ENCODE measurements around the gene TCAF2. TPM values are rescaled to one million over a fixed set of nuclear protein-coding genes. Genes with fewer than 3 reads are reported as not detected.
"Not testable (repeated sequence)": the region's sequence is repeated elsewhere in the genome, so short reads cannot be mapped to it uniquely, and the experiment has no call there.

Gene TCAF2
- total RNA-seq, 2 donors from 2014 or later = 2.2 to 6.1 TPM

DNA sequence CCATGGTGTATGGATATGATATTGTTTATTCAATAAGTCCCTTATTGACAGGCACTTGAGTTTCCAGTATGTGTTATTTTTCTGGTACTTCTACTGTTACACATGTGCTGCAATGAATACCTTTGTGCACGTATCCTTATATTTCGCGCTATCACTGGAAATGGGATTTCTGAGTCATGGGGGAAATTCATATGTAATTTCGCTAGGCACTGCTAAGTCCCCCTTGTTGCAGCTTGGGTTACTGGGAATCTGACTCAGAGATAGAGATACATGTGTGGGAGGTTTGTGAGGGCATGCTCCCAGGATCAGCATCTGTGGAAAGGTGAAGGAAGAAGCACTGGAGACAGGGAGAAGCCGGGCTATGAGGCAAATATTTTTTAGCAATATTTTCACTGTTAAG lies 9.9 kb downstream of the TCAF2 start:
- not testable (repeated sequence) for H3K27me3 ChIP-seq (replicated peaks; ENCODE audit: insufficient read depth); H3K9me3 ChIP-seq; DNase-seq (ENCODE audit: low spot score); H3K4me3 ChIP-seq; H3K27ac ChIP-seq; H3K4me1 ChIP-seq (ENCODE audit: control insufficient read depth in 1 of 2, low read depth in 2 of 2); H3K36me3 ChIP-seq; ATAC-seq (ENCODE audit: insufficient number of reproducible peaks, low FRiP score, low read depth)

DNA sequence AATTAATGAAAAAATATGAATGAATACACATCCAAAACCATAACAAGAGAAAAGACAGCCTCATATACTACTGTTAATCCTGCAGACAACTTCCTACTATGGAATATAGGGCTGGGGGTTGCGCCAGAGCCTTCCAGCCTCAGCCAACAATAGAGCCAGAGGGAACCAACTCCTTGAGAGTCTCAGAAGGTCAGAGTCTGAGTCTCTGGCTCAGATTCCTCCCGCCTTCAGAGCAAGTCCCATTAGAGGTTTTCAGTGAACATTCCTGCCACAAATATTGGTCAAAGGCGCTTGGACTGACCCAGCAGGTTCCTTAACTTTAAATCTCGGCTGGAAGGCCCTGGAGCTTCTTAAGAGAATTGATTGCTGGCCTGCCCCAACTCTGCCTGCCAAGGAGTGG lies 11.7 kb downstream of the TCAF2 start:
- H3K9me3 ChIP-seq; DNase-seq (ENCODE audit: low spot score); H3K4me1 ChIP-seq (ENCODE audit: control insufficient read depth in 1 of 2, low read depth in 2 of 2); ATAC-seq (ENCODE audit: insufficient number of reproducible peaks, low FRiP score, low read depth); H3K4me3 ChIP-seq; H3K36me3 ChIP-seq; H3K27ac ChIP-seq; H3K27me3 ChIP-seq (replicated peaks; ENCODE audit: insufficient read depth): not testable (repeated sequence)

DNA sequence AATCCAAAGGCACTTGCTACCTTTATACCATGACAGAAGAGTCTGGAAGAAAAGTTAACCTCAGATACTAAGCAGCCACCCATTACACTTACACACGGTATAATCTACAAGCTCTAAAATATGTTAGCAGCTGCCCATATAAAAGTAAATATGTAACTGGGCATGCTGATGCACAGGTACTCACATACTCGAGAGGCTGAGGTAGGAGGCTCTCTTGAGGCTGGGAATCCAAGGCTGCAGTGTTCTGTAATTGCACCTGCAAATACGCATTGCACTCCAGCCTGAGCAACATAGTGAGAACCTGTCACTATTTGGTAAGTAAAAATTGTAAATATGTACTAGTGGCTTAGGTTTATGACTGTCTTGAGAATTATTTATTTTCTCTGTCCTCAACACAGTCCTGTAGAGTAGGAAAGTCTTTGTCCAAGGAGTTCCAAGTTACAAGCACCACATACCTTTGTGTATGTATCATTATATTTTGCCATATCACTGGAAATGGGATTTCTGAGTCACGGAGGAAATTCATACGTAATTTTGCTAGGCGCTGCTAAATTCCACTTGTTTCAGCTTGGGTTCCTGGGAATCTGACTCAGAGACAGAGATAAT lies 12.3 kb downstream of the TCAF2 start:
- H3K9me3 ChIP-seq; H3K27me3 ChIP-seq (replicated peaks; ENCODE audit: insufficient read depth); H3K36me3 ChIP-seq; H3K4me1 ChIP-seq (ENCODE audit: control insufficient read depth in 1 of 2, low read depth in 2 of 2); H3K27ac ChIP-seq; H3K4me3 ChIP-seq; DNase-seq (ENCODE audit: low spot score): not testable (repeated sequence)
- ATAC-seq (ENCODE audit: insufficient number of reproducible peaks, low FRiP score, low read depth) = peak; percentile 82

DNA sequence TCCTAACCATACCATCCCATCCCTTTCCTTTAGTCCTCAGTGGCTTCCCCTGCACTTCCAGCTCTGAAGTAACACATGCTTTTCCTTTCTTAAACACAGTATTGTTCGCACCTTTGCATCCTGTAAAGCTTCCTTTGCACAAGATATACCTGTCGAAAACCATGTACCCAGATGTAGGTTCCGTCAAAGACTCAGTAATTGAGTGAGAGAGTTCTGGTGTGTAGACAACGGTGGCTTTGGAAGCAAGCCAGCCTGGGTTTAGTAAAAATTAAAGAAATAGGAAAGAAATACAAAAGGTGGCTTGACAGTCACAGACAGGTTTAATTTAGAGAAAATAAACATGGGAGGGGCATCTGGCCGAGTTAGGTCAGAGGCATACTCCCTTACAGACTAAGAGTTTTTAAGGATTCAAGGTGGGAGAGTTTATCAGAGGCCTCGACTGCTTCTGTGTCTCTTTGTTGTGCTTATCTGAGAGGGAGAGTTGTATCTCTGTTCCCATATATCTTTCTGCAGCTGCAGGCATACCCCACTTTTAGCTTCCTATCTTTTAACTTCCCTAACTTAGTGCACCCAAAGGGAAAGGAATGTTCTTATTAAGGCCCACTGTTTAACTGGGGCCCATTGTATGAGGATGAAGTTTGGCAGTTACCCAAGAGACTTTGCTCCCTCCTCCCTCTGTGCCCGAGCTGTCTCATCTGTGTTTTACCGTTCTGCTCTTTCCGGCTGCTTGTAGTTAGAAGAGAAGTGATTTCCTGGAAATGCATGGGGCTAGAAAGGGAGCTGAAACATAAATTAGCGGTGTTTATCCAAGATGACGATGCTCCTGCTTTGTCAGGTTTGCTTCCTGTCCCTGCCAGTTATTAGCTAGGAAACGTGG lies 14.8 kb downstream of the TCAF2 start:
- not testable (repeated sequence) for H3K4me1 ChIP-seq (ENCODE audit: control insufficient read depth in 1 of 2, low read depth in 2 of 2); H3K4me3 ChIP-seq; H3K27ac ChIP-seq; DNase-seq (ENCODE audit: low spot score); H3K36me3 ChIP-seq; H3K27me3 ChIP-seq (replicated peaks; ENCODE audit: insufficient read depth); H3K9me3 ChIP-seq; ATAC-seq (ENCODE audit: insufficient number of reproducible peaks, low FRiP score, low read depth)

DNA sequence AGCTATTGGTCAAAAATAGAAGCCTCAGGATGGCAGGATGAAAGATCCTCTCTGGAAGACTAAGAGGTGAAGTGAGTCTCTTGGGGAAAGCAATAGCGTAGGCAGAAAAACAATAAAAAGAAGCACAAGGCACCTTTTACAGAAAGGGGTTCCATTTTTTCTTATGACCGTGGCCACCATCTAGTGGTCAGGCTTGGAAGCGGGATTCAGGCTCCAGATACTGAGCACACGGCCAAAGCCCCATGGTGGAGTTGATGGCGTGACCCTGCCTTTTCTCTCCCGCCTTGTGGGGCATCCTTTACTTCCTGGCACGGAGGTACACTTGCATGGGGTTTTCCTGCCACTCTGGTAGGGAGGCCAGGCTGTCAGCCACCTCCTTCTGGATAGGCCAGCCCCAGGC lies 18.6 kb downstream of the TCAF2 start:
- H3K4me1 ChIP-seq (ENCODE audit: control insufficient read depth in 1 of 2, low read depth in 2 of 2); DNase-seq (ENCODE audit: low spot score); H3K36me3 ChIP-seq; H3K27ac ChIP-seq; H3K27me3 ChIP-seq (replicated peaks; ENCODE audit: insufficient read depth); H3K9me3 ChIP-seq; H3K4me3 ChIP-seq: not testable (repeated sequence)
- peak; percentile 50 for ATAC-seq (ENCODE audit: insufficient number of reproducible peaks, low FRiP score, low read depth)

DNA sequence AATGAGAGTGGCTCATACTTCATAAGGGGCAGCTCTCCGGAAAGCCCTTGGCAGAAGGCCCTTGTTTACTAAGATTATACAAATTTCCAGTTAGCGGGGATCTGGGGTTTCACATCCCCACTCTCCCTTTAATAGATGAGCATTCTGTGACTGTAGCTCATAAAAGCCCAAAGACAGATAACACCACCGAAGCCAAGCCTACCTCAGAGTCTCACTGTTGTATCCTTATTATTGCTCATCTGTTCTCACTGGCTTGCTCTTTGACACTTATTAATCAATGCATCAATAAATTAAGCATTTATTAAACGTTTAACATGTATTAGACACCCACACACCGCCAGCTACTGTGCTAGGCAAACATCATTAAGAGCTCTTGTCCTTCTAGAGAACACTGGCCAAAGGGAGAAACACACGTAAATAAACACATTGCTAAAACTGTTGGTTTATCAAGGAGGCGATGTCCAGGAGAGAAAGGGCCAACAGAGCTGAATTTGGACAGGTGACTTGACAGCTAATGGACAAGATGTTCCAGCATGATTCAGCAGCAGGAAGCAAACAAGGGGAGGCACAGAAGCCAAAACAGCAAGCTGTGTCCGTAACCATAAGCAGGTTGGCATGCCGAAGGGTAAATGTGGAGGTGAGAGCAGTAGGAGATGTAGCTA lies 19.9 kb downstream of the TCAF2 start:
- H3K36me3 ChIP-seq; H3K27ac ChIP-seq; DNase-seq (ENCODE audit: low spot score); ATAC-seq (ENCODE audit: insufficient number of reproducible peaks, low FRiP score, low read depth); H3K9me3 ChIP-seq; H3K4me3 ChIP-seq; H3K4me1 ChIP-seq (ENCODE audit: control insufficient read depth in 1 of 2, low read depth in 2 of 2); H3K27me3 ChIP-seq (replicated peaks; ENCODE audit: insufficient read depth): not testable (repeated sequence)

DNA sequence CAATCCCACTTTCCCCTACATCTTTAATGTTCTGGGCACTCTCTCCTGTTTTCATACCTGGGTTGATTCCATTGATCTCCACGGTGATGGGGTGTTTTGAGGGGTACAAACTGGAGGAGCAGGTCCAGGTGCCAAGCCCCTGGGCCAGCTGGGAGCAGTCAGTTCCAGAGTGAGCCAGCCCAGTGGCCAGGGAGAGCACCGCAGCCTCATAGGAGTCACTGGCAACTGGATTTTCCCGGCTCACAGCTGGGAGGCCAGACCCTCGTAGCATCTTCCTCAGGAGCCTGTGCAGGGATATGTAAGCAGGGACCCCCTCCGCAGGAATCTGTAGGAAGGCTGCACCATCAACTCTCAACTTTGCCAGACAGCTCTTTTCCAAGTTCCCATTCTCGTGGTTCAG lies 25.8 kb downstream of the TCAF2 start:
- not testable (repeated sequence) for ATAC-seq (ENCODE audit: insufficient number of reproducible peaks, low FRiP score, low read depth); H3K4me3 ChIP-seq; H3K27ac ChIP-seq; DNase-seq (ENCODE audit: low spot score); H3K9me3 ChIP-seq; H3K4me1 ChIP-seq (ENCODE audit: control insufficient read depth in 1 of 2, low read depth in 2 of 2); H3K27me3 ChIP-seq (replicated peaks; ENCODE audit: insufficient read depth); H3K36me3 ChIP-seq

DNA sequence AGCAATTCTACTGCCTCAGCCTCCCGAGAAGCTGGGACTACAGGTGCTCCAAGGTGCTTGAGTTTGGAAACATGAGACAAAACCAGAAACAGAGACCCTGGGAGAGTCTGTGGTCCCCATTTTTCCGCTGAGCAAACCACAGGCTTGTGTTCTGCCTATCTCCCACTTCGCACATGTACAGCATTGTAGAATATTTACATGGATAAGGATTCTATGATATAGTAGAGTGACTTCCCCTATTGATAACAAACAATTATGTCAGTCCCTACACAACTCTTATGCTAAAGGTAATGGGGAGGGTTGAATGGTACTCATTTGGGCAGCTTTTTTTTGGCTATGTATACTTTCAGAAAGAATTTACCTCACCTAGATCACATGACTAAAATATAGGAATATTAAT lies 29.1 kb downstream of the TCAF2 start:
- H3K27ac ChIP-seq; H3K27me3 ChIP-seq (replicated peaks; ENCODE audit: insufficient read depth); DNase-seq (ENCODE audit: low spot score); H3K36me3 ChIP-seq; H3K4me1 ChIP-seq (ENCODE audit: control insufficient read depth in 1 of 2, low read depth in 2 of 2); ATAC-seq (ENCODE audit: insufficient number of reproducible peaks, low FRiP score, low read depth); H3K9me3 ChIP-seq; H3K4me3 ChIP-seq: not testable (repeated sequence)

DNA sequence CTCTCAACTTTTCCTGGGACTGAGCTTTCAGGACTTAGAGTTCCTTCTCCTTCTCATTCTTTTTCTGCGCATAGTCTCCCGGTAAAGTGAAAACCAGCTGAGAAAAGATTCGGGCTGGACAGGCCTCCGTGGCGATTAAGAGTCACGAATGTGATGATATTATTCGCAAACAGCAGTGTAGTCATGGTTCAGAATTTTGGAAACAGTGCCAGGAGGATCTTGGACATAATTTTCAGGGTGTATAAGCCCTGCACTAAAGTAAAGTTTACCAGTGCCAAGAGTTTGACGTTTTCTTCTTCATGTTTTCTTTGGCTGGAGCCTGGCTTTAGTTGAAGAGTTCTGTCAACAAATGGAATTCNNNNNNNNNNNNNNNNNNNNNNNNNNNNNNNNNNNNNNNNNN lies 29.7 kb downstream of the TCAF2 start:
- H3K36me3 ChIP-seq; H3K27ac ChIP-seq; ATAC-seq (ENCODE audit: insufficient number of reproducible peaks, low FRiP score, low read depth); DNase-seq (ENCODE audit: low spot score); H3K27me3 ChIP-seq (replicated peaks; ENCODE audit: insufficient read depth); H3K9me3 ChIP-seq; H3K4me1 ChIP-seq (ENCODE audit: control insufficient read depth in 1 of 2, low read depth in 2 of 2); H3K4me3 ChIP-seq: not testable (repeated sequence)

Other genes starting within 250 kb of the TCAF2 start
- 100 to 1,000 TPM; 234 to 287 TPM for gene ZYX, start 239.6 kb upstream of the TCAF2 start, total RNA-seq
- under 1 TPM; 0.41 to 0.49 TPM for gene EPHA1, start 212.1 kb upstream of the TCAF2 start, total RNA-seq
- gene TAS2R60, start 177.5 kb upstream of the TCAF2 start, total RNA-seq = 1 to 10 TPM in 1 of 2 donors, not detected in 1; 8.5 TPM
- 1 to 10 TPM in 1 of 2 donors, not detected in 1; 2.5 TPM for gene TAS2R41, start 143.1 kb upstream of the TCAF2 start, total RNA-seq
- gene CTAGE15, start 49.2 kb upstream of the TCAF2 start, total RNA-seq = not detected
- 1 to 10 TPM in 1 of 2 donors, under 1 TPM in 1; 0.68 to 2.7 TPM for gene CTAGE6, start 136.7 kb downstream of the TCAF2 start, total RNA-seq